Osteoblast (primary cell): Measurements from ENCODE around the gene ADAP1. TPM values are rescaled to one million over a fixed set of nuclear protein-coding genes. Genes with fewer than 3 reads are reported as not detected.
A peak's percentile ranks its signal among the peaks of the same experiment; 100 is the strongest.

Source experiments
- DNase-seq: peaks from one replicate; pipeline ENCODE4 v3.0.0; 2011; ENCODE audit warnings: low spot score, mixed read lengths; ENCODE audit not compliant: insufficient read length; ENCODE audit errors: missing footprints
- H2AFZ ChIP-seq: 2 replicates; pipeline ENCODE4 v1.6.0; 2011; ENCODE audit warnings: mild to moderate bottlenecking, low read length
- H3K27ac ChIP-seq: 2 replicates; pipeline ENCODE4 v1.5.1; 2011; ENCODE audit warnings: mild to moderate bottlenecking, low read depth, low read length, moderate library complexity
- H3K27me3 ChIP-seq: 2 replicates; pipeline ENCODE4 v1.6.0; 2012; ENCODE audit warnings: mild to moderate bottlenecking, control low read depth, inconsistent platforms, low read length, moderate library complexity; ENCODE audit not compliant: insufficient read depth
- H3K36me3 ChIP-seq: 2 replicates; pipeline ENCODE4 v1.5.1; 2011; ENCODE audit warnings: mild to moderate bottlenecking, low read length, control low read depth, moderate library complexity; ENCODE audit not compliant: insufficient read depth
- H3K4me1 ChIP-seq: 2 replicates; pipeline ENCODE4 v1.5.1; 2011; ENCODE audit warnings: mild to moderate bottlenecking, low read length, control low read depth, moderate library complexity; ENCODE audit not compliant: insufficient read depth
- H3K4me2 ChIP-seq: 2 replicates; pipeline ENCODE4 v1.6.0; 2011; ENCODE audit warnings: mild to moderate bottlenecking, low read length; ENCODE audit not compliant: insufficient read depth
- H3K4me3 ChIP-seq: fragments of 200-600 bp; sonication (generic); 3 replicates; pipeline ENCODE4 v1.5.1; 2012; ENCODE audit warnings: mild to moderate bottlenecking, low read length, inconsistent platforms; ENCODE audit not compliant: insufficient read depth
- H3K79me2 ChIP-seq: 2 replicates; pipeline ENCODE4 v1.6.0; 2012; ENCODE audit warnings: mild to moderate bottlenecking, low read length, control low read depth, inconsistent platforms; ENCODE audit not compliant: insufficient read depth
- H3K9me3 ChIP-seq: 2 replicates; pipeline ENCODE4 v1.5.1; 2011; ENCODE audit warnings: low read depth, low read length, control low read depth
- H4K20me1 ChIP-seq: 2 replicates; pipeline ENCODE4 v1.6.0; 2012; ENCODE audit warnings: mild to moderate bottlenecking, low read length, control low read depth; ENCODE audit not compliant: insufficient read depth
- total RNA-seq: library from RNA; depleted of rRNA; stranded (reverse); fragments of >200 nt; gene quantifications from 2 replicates; pipeline ENCODE4 v1.2.3, GENCODE V29; 2012
- TF ChIP-seq, protein P1 (sequence below): IDR thresholded peaks from 2 replicates; pipeline ENCODE4 v1.5.1; 2011; ENCODE audit warnings: mild to moderate bottlenecking, low read depth, low read length, moderate library complexity; ENCODE audit errors: extremely low read depth

ADAP1 gene
- total RNA-seq, 1 donor, result 2.2 TPM

DNA sequence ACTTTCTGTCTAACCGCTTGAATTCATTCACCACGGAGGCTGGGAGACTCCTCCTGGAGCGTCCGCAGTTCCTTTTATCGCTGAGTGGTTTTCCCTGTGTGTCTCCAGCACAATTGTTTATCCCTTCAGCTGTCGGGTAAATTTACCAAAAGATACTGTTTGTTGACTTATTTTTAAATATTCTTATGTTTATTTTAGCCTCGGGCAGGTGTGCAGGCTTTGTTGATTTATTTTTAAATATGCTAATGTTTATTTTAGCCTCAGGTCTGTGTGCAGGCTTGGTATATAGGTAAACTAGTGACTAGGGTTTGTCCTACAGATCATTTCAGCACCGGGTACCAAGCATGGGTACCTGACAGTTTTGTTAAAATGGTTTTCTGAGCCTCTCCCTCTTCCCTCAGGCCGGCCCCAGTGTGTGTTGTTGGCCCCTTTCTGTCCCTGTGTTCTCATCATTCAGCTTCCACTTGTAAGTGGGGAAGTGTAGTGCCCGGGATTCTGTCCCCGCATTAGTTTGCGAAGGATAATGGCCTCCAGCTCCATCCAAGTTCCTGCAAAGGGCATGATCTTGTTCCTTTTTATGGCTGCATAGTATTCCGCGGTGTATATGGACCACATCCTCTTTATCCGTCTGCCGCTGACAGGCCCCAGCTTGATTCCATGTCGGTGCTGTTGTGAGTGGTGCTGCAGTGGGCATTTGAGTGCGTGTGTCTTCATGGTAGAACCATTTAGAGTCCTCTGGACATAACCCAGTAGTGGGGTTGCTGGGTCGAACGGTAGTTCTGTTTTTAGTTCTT is 72.8 kb downstream of the ADAP1 start:
- TF ChIP-seq, protein P1, sequence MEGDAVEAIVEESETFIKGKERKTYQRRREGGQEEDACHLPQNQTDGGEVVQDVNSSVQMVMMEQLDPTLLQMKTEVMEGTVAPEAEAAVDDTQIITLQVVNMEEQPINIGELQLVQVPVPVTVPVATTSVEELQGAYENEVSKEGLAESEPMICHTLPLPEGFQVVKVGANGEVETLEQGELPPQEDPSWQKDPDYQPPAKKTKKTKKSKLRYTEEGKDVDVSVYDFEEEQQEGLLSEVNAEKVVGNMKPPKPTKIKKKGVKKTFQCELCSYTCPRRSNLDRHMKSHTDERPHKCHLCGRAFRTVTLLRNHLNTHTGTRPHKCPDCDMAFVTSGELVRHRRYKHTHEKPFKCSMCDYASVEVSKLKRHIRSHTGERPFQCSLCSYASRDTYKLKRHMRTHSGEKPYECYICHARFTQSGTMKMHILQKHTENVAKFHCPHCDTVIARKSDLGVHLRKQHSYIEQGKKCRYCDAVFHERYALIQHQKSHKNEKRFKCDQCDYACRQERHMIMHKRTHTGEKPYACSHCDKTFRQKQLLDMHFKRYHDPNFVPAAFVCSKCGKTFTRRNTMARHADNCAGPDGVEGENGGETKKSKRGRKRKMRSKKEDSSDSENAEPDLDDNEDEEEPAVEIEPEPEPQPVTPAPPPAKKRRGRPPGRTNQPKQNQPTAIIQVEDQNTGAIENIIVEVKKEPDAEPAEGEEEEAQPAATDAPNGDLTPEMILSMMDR, result no peak
- Histone ChIP-seq H3K27me3 (no peaks in the 10 kb centered on the region), H3K4me1 (peaks cover 5% of the 10 kb centered on the region), H3K4me3 (no peak overlapping the region), H4K20me1 (peaks cover 68% of the 10 kb centered on the region), H3K36me3 (peaks cover 5% of the 10 kb centered on the region), H2AFZ (no peak overlapping the region), H3K27ac (no peak overlapping the region), H3K4me2 (no peak overlapping the region), H3K9me3 (no peaks in the 10 kb centered on the region), H3K79me2 (peaks cover 98% of the 10 kb centered on the region)
- DNase-seq, result no peak

DNA sequence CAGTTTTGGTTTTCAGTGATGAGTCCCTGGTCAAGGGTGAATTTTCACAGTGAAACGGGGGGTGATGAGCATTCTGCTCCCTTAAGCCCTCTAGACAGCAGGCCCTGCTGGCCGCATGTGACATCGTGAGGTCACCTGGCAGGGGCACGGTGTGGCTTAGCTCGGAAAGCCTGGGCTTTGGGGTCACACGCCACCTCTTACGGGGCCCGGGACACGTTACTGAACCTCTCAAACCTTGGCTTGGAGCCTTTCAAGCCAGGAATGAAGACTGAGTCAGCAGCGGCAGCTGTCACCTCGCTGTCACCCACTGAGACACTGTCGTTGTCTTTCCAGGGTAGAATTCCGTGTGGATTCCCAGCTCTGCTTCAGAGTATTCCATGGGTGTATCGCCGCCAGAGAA is 74.0 kb downstream of the ADAP1 start:
- Histone ChIP-seq H3K79me2 (peaks cover 87% of the 10 kb centered on the region), H3K36me3 (peaks cover under 1% of the 10 kb centered on the region), H3K4me2 (no peak overlapping the region), H3K4me1 (peaks cover 10% of the 10 kb centered on the region), H2AFZ (no peak overlapping the region), H4K20me1 (peaks cover 58% of the 10 kb centered on the region), H3K27me3 (no peaks in the 10 kb centered on the region), H3K27ac (no peak overlapping the region), H3K4me3 (no peak overlapping the region), H3K9me3 (no peaks in the 10 kb centered on the region)
- no peak for DNase-seq
- TF ChIP-seq, protein P1, result no peak

DNA sequence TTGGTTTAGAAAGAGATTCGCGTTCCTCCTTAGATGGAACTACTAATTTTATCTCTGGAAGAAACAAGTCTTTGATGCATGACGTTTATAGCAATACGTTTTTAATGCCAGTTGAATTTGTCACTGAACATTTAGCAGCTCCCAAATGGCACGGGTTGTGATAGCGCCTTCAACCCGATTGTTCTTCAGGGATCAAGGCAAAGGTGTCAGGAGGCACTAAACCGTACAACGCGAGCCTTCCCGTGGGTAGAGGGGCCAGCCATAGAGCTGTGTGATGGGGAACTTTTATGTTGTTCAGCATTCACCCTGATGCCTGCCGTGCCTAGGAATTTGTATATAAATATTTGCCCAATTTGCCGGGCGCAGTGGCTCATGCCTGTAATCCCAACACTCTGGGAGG is 74.8 kb downstream of the ADAP1 start:
- H3K4me3 ChIP-seq, result no peak overlapping the region
- no peak overlapping the region for H3K27ac ChIP-seq
- DNase-seq, result peak; percentile 85
- H3K4me1 ChIP-seq, result peaks cover 10% of the 10 kb centered on the region
- no peaks in the 10 kb centered on the region for H3K27me3 ChIP-seq
- H3K79me2 ChIP-seq, result peaks cover 79% of the 10 kb centered on the region
- TF ChIP-seq, protein P1, result no peak
- H2AFZ ChIP-seq, result no peak overlapping the region
- no peak overlapping the region for H3K4me2 ChIP-seq
- H4K20me1 ChIP-seq, result peaks cover 50% of the 10 kb centered on the region
- H3K36me3 ChIP-seq, result peaks cover 7% of the 10 kb centered on the region
- H3K9me3 ChIP-seq, result no peaks in the 10 kb centered on the region

DNA sequence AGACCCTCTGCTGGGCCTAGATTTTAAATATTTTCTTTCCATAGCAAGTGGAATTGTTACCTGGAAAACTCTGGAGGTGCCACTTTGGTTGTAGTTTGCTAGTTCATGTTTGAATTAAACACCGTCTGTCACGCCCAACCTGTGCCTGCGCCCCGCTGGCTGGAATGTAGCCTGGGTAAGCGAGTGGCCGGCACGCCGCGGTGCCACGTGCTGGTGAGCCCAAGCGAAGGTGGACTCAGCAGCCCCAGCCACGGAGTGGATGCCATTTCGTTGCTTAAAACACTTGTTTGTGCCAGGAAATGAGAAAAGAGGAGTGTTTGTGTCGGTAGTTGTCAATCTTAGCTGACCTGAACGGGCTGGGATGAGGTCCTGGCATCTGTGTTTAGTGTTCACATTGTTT is 75.4 kb downstream of the ADAP1 start:
- TF ChIP-seq, protein P1, result no peak
- peaks cover 73% of the 10 kb centered on the region for H3K79me2 ChIP-seq
- no peak for DNase-seq
- no peak overlapping the region for H2AFZ ChIP-seq
- no peak overlapping the region for H3K4me3 ChIP-seq
- H3K36me3 ChIP-seq, result peaks cover 8% of the 10 kb centered on the region
- peaks cover 10% of the 10 kb centered on the region for H3K4me1 ChIP-seq
- no peaks in the 10 kb centered on the region for H3K9me3 ChIP-seq
- no peak overlapping the region for H3K4me2 ChIP-seq
- peaks cover 44% of the 10 kb centered on the region for H4K20me1 ChIP-seq
- no peaks in the 10 kb centered on the region for H3K27me3 ChIP-seq
- no peak overlapping the region for H3K27ac ChIP-seq
